GM23248 (cell line): ENCODE results near the gene ARHGDIB. TPM values are rescaled to one million over a fixed set of nuclear protein-coding genes. Genes with fewer than 3 reads are reported as not detected.

Experiments
- DNase-seq: peaks from one replicate; pipeline ENCODE4 v3.0.0-alpha.2; 2015
- H2AFZ ChIP-seq: fragments of 200-600 bp; sonication (generic); 2 replicates; pipeline ENCODE4 v1.6.1; 2016; ENCODE audit warnings: antibody characterized with exemption
- H3F3A ChIP-seq: fragments of 200-600 bp; sonication (generic); 2 replicates; pipeline ENCODE4 v1.6.1; 2016; ENCODE audit warnings: mild to moderate bottlenecking, antibody characterized with exemption, mixed run types; ENCODE audit not compliant: insufficient read depth
- H3K27ac ChIP-seq: fragments of 200-600 bp; sonication (generic); 2 replicates; pipeline ENCODE4 v1.5.1; 2016; ENCODE audit warnings: mild to moderate bottlenecking
- H3K27me3 ChIP-seq: fragments of 200-600 bp; sonication (generic); replicated peaks from 2 replicates; pipeline ENCODE4 v1.6.1; 2016; ENCODE audit warnings: mild to moderate bottlenecking; ENCODE audit not compliant: insufficient read depth
- H3K36me3 ChIP-seq: fragments of 200-600 bp; sonication (generic); 2 replicates; pipeline ENCODE4 v1.6.1; 2016; ENCODE audit warnings: low read depth, mild to moderate bottlenecking
- H3K4me1 ChIP-seq: fragments of 200-600 bp; sonication (generic); 2 replicates; pipeline ENCODE4 v1.6.1; 2016; ENCODE audit warnings: mild to moderate bottlenecking; ENCODE audit not compliant: insufficient read depth
- H3K4me2 ChIP-seq: fragments of 200-600 bp; sonication (generic); one replicate; pipeline ENCODE4 v1.6.1; 2016; ENCODE audit warnings: mild to moderate bottlenecking; ENCODE audit not compliant: unreplicated experiment
- H3K4me3 ChIP-seq: fragments of 200-600 bp; sonication (generic); 2 replicates; pipeline ENCODE4 v1.5.1; 2016; ENCODE audit warnings: mild to moderate bottlenecking
- H3K79me2 ChIP-seq: fragments of 200-600 bp; sonication (generic); 2 replicates; pipeline ENCODE4 v1.6.1; 2016; ENCODE audit warnings: mild to moderate bottlenecking; ENCODE audit not compliant: insufficient read depth
- H3K9ac ChIP-seq: fragments of 200-600 bp; sonication (generic); 2 replicates; pipeline ENCODE4 v1.6.1; 2016; ENCODE audit warnings: mild to moderate bottlenecking
- H3K9me2 ChIP-seq: fragments of 200-600 bp; sonication (generic); 2 replicates; pipeline ENCODE4 v1.6.1; 2016; ENCODE audit warnings: mixed run types, mild to moderate bottlenecking, moderate library complexity; ENCODE audit not compliant: insufficient read depth
- H3K9me3 ChIP-seq: fragments of 200-600 bp; sonication (generic); one replicate; pipeline ENCODE4 v1.6.1; 2017; ENCODE audit warnings: low read depth
- H4K20me1 ChIP-seq: fragments of 200-600 bp; sonication (generic); 2 replicates; pipeline ENCODE4 v1.6.0; 2016; ENCODE audit not compliant: insufficient read depth
- EZH2 ChIP-seq: fragments of 200-600 bp; sonication (generic); IDR thresholded peaks from 2 replicates; pipeline ENCODE4 v1.6.1; 2018; ENCODE audit warnings: antibody characterized with exemption, mild to moderate bottlenecking; ENCODE audit not compliant: insufficient read depth, poor library complexity, severe bottlenecking
- EZH2phosphoT487 ChIP-seq: fragments of 200-600 bp; sonication (generic); IDR thresholded peaks from 2 replicates; pipeline ENCODE4 v1.6.1; 2018; ENCODE audit warnings: antibody characterized with exemption, moderate library complexity, mild to moderate bottlenecking, low read depth; ENCODE audit not compliant: insufficient read depth
- WGBS, 2 experiments: methylation state at CpG; one replicate each; pipeline ENCODE4 v1.1.6; 2015 to 2017; ENCODE audit warnings: low lambda C conversion rate in 2 of 2, low coverage in 1 of 2; ENCODE audit errors: missing lambda C conversion rate in 2 of 2; 5-methylcytosine and 5-hydroxymethylcytosine counted together
- in situ Hi-C: fragments of 300-500 bp; cut with MboI; formaldehyde crosslinking; loops from 2 replicates; pipeline ENCODE4 v1.15.0; 2020
- polyA plus RNA-seq: library from polyadenylated mRNA; unstranded; fragments of >200 nt; fragmentation: Nextera tagmentation; extraction: Ambion mirVana; gene quantifications from 2 replicates; pipeline ENCODE4 v1.2.1, GENCODE V29; 2016
- total RNA-seq: library from RNA; depleted of rRNA; stranded (reverse); fragments of >200 nt; shearing (Covaris generic); gene quantifications from 2 replicates; pipeline ENCODE4 v1.2.3, GENCODE V29; 2014; rRNA removed

ARHGDIB gene
- total and polyA plus RNA-seq, 2 experiments from 2014 or later: 8.5 to 10.4 TPM

- Histone ChIP-seq H2AFZ (peak overlapping the region; percentile 33; the same call in 1 of the 2 replicates), H4K20me1 (no peaks in the 10 kb centered on the region), H3K36me3 (no peaks in the 10 kb centered on the region), H3F3A (peaks cover 10% of the 10 kb centered on the region; the same call in 1 of the 2 replicates), H3K27ac (peak overlapping the region; percentile 43), H3K4me1 (peaks cover 12% of the 10 kb centered on the region), H3K9me3 (no peaks in the 10 kb centered on the region), H3K9ac (peak overlapping the region; percentile 16; the same call in 1 of the 2 replicates), H3K4me3 (peak overlapping the region; percentile 29), H3K9me2 (no peaks in the 10 kb centered on the region), H3K27me3 (no peaks in the 10 kb centered on the region), H3K79me2 (no peaks in the 10 kb centered on the region), H3K4me2 (peak overlapping the region; percentile 68)
- peak; percentile 64 for DNase-seq
- in situ Hi-C loops: no loop called here
- TF ChIP-seq EZH2phosphoT487 (no peak), EZH2 (no peak)
- WGBS, 2 experiments: 13% methylated on average over 7 of the region's 7 CpGs
Measured at GRCh38 chr12:14896521-14897169, 64.8 kb downstream of the ARHGDIB start.

GRCh38 chr12:14893506-14894250 is 67.7 kb downstream of the ARHGDIB start:
- DNase-seq: no peak
- Histone ChIP-seq H3K27me3 (peaks cover 21% of the 10 kb centered on the region; the same call in 1 of the 2 replicates), H4K20me1 (no peaks in the 10 kb centered on the region), H3K27ac (no peak overlapping the region), H3K4me3 (no peak overlapping the region), H3K4me2 (no peak overlapping the region), H3K4me1 (peaks cover 12% of the 10 kb centered on the region), H3K36me3 (no peaks in the 10 kb centered on the region), H3F3A (peaks cover 10% of the 10 kb centered on the region; the same call in 1 of the 2 replicates), H2AFZ (no peak overlapping the region), H3K9me3 (no peaks in the 10 kb centered on the region), H3K9me2 (no peaks in the 10 kb centered on the region), H3K79me2 (no peaks in the 10 kb centered on the region), H3K9ac (no peak overlapping the region)
- WGBS, 2 experiments: 45 to 53% methylated on average over 5 of the region's 5 CpGs
- in situ Hi-C loops: no loop called here
- TF ChIP-seq EZH2 (no peak), EZH2phosphoT487 (no peak)

- Histone ChIP-seq H3K27ac (no peak overlapping the region), H3K9me3 (no peaks in the 10 kb centered on the region), H3K4me2 (no peak overlapping the region), H3K27me3 (peaks cover 27% of the 10 kb centered on the region; the same call in 1 of the 2 replicates), H3K9me2 (no peaks in the 10 kb centered on the region), H3K4me1 (peaks cover 12% of the 10 kb centered on the region), H3K9ac (no peak overlapping the region), H4K20me1 (no peaks in the 10 kb centered on the region), H3F3A (peaks cover 10% of the 10 kb centered on the region; the same call in 1 of the 2 replicates), H3K36me3 (no peaks in the 10 kb centered on the region), H2AFZ (no peak overlapping the region), H3K79me2 (no peaks in the 10 kb centered on the region), H3K4me3 (no peak overlapping the region)
- in situ Hi-C loops: no loop called here
- TF ChIP-seq EZH2phosphoT487 (no peak), EZH2 (no peak)
- peak; percentile 53 for DNase-seq
- 22 to 23% methylated on average over 7 of the region's 7 CpGs for WGBS, 2 experiments
Measured at GRCh38 chr12:14892726-14893505, 68.5 kb downstream of the ARHGDIB start.

Other genes with a start within 250 kb of the ARHGDIB start
- 5.5 and 11.8 TPM in 2 replicates for gene WBP11, start 158.1 kb downstream of the ARHGDIB start, total RNA-seq
- gene WBP11, start 158.1 kb downstream of the ARHGDIB start, polyA plus RNA-seq: 44.0 and 46.1 TPM in 2 replicates
- 1.2 and 2.3 TPM in 2 replicates for gene C12orf60, start 157.9 kb downstream of the ARHGDIB start, total RNA-seq
- gene C12orf60, start 157.9 kb downstream of the ARHGDIB start, polyA plus RNA-seq: 0.86 and 1.2 TPM in 2 replicates
- not detected in 2 replicates for gene SMCO3, start 147.4 kb downstream of the ARHGDIB start, total RNA-seq
- not detected in 2 replicates for gene SMCO3, start 147.4 kb downstream of the ARHGDIB start, polyA plus RNA-seq
- not detected in 2 replicates for gene ART4, start 118.1 kb downstream of the ARHGDIB start, total RNA-seq
- gene ART4, start 118.1 kb downstream of the ARHGDIB start, polyA plus RNA-seq: not detected in 2 replicates
- gene MGP, start 75.7 kb downstream of the ARHGDIB start, total RNA-seq: 0.86 TPM in 1 of 2 replicates, not detected in the other
- gene MGP, start 75.7 kb downstream of the ARHGDIB start, polyA plus RNA-seq: 1.3 and 2.5 TPM in 2 replicates
- gene ERP27, start 23.1 kb downstream of the ARHGDIB start, total RNA-seq: not detected in 2 replicates
- gene ERP27, start 23.1 kb downstream of the ARHGDIB start, polyA plus RNA-seq: not detected in 2 replicates
- gene PDE6H, start 11.4 kb upstream of the ARHGDIB start, total RNA-seq: not detected in 2 replicates
- gene PDE6H, start 11.4 kb upstream of the ARHGDIB start, polyA plus RNA-seq: not detected in 2 replicates